Measurements from ENCODE around the gene MGAT4A. TPM values are rescaled to one million over a fixed set of nuclear protein-coding genes. Genes with fewer than 3 reads are reported as not detected.

Gene MGAT4A
- total and polyA plus RNA-seq, 2 experiments from 2014 or later: 4.4 to 5.6 TPM

DNA sequence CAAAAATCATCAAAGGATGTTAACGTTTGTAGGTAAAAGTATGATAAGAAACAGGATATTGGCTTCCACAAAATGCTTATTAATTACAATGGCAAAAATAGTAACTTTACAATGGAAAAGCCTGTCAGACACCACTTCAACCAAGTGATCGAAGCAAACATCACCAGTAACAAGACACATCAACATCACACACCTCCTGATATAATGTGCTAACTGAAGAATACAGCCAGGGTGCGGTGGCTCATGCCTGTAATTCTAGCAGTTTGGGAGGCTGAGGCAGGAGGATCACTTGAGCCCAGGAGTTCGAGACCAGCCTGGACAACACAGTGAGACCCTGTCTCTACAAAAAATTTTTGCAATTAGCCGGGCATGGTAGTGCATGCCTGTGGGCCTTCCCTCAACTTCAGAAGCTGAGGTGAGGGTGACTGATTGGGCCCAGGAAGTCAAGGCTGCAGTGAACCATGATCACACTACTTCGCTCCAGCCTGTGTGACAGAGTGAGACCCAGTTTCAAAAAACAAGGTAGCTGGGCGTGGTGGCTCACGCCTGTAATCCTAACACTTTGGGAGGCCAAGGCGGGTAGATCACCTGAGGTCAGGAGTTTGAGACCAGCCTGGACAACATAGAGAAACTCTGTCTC lies 15.0 kb downstream of the MGAT4A start:
- H3K4me3 ChIP-seq: no peak overlapping the region
- no peak overlapping the region for H3K4me3 Mint-ChIP-seq
- TF ChIP-seq POLR2AphosphoS5 (IDR thresholded peaks at IDR 0.05; ENCODE audit: low read depth) (no peak), CREB1 (CRISPR knock-in tag; IDR thresholded peaks at IDR 0.05; ENCODE audit: low read depth) (no peak), NANOG (IDR thresholded peaks at IDR 0.05; ENCODE audit: borderline replicate concordance) (no peak), ZNF114 (CRISPR knock-in tag; IDR thresholded peaks at IDR 0.05) (no peak), EZH2phosphoT487 (IDR thresholded peaks at IDR 0.05; ENCODE audit: unreplicated experiment) (no peak), ZNF331 (CRISPR knock-in tag; IDR thresholded peaks at IDR 0.05; ENCODE audit: low read depth) (no peak), REST (IDR thresholded peaks at IDR 0.05; ENCODE audit: unreplicated experiment) (no peak), EZH2 (IDR thresholded peaks at IDR 0.05; ENCODE audit: low read depth, unreplicated experiment) (no peak), CTCF (conservative IDR thresholded peaks at IDR 0.05; ENCODE audit: low read depth in 2 of 2) (no peak), STAT1 (IDR thresholded peaks at IDR 0.05; ENCODE audit: unreplicated experiment) (no peak), JUNB (IDR thresholded peaks at IDR 0.05; ENCODE audit: unreplicated experiment) (no peak)
- TF ChIP-seq, protein P1, sequence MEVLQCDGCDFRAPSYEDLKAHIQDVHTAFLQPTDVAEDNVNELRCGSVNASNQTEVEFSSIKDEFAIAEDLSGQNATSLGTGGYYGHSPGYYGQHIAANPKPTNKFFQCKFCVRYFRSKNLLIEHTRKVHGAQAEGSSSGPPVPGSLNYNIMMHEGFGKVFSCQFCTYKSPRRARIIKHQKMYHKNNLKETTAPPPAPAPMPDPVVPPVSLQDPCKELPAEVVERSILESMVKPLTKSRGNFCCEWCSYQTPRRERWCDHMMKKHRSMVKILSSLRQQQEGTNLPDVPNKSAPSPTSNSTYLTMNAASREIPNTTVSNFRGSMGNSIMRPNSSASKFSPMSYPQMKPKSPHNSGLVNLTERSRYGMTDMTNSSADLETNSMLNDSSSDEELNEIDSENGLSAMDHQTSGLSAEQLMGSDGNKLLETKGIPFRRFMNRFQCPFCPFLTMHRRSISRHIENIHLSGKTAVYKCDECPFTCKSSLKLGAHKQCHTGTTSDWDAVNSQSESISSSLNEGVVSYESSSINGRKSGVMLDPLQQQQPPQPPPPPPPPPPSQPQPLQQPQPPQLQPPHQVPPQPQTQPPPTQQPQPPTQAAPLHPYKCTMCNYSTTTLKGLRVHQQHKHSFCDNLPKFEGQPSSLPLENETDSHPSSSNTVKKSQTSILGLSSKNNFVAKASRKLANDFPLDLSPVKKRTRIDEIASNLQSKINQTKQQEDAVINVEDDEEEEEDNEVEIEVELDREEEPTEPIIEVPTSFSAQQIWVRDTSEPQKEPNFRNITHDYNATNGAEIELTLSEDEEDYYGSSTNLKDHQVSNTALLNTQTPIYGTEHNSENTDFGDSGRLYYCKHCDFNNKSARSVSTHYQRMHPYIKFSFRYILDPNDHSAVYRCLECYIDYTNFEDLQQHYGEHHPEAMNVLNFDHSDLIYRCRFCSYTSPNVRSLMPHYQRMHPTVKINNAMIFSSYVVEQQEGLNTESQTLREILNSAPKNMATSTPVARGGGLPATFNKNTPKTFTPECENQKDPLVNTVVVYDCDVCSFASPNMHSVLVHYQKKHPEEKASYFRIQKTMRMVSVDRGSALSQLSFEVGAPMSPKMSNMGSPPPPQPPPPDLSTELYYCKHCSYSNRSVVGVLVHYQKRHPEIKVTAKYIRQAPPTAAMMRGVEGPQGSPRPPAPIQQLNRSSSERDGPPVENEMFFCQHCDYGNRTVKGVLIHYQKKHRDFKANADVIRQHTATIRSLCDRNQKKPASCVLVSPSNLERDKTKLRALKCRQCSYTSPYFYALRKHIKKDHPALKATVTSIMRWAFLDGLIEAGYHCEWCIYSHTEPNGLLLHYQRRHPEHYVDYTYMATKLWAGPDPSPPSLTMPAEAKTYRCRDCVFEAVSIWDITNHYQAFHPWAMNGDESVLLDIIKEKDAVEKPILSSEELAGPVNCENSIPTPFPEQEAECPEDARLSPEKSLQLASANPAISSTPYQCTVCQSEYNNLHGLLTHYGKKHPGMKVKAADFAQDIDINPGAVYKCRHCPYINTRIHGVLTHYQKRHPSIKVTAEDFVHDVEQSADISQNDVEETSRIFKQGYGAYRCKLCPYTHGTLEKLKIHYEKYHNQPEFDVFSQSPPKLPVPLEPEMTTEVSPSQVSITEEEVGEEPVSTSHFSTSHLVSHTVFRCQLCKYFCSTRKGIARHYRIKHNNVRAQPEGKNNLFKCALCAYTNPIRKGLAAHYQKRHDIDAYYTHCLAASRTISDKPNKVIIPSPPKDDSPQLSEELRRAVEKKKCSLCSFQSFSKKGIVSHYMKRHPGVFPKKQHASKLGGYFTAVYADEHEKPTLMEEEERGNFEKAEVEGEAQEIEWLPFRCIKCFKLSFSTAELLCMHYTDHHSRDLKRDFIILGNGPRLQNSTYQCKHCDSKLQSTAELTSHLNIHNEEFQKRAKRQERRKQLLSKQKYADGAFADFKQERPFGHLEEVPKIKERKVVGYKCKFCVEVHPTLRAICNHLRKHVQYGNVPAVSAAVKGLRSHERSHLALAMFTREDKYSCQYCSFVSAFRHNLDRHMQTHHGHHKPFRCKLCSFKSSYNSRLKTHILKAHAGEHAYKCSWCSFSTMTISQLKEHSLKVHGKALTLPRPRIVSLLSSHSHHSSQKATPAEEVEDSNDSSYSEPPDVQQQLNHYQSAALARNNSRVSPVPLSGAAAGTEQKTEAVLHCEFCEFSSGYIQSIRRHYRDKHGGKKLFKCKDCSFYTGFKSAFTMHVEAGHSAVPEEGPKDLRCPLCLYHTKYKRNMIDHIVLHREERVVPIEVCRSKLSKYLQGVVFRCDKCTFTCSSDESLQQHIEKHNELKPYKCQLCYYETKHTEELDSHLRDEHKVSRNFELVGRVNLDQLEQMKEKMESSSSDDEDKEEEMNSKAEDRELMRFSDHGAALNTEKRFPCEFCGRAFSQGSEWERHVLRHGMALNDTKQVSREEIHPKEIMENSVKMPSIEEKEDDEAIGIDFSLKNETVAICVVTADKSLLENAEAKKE (CRISPR knock-in tag; IDR thresholded peaks at IDR 0.05): no peak
- TF ChIP-seq, protein P2, sequence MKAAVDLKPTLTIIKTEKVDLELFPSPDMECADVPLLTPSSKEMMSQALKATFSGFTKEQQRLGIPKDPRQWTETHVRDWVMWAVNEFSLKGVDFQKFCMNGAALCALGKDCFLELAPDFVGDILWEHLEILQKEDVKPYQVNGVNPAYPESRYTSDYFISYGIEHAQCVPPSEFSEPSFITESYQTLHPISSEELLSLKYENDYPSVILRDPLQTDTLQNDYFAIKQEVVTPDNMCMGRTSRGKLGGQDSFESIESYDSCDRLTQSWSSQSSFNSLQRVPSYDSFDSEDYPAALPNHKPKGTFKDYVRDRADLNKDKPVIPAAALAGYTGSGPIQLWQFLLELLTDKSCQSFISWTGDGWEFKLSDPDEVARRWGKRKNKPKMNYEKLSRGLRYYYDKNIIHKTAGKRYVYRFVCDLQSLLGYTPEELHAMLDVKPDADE (IDR thresholded peaks at IDR 0.05): no peak
- H3K79me2 ChIP-seq (replicated peaks; ENCODE audit: insufficient read depth): no peaks in the 10 kb centered on the region
- H3K4me1 ChIP-seq (ENCODE audit: insufficient read depth): no peaks in the 10 kb centered on the region
- peaks cover 4% of the 10 kb centered on the region for H3K4me1 Mint-ChIP-seq
- no peaks in the 10 kb centered on the region for H3K36me3 ChIP-seq (ENCODE audit: insufficient read depth)
- ATAC-seq (no peak), DNase-seq (ENCODE audit: low spot score) (no peak)
- peaks cover 3% of the 10 kb centered on the region for H3K27me3 Mint-ChIP-seq (ENCODE audit: insufficient read depth, low read depth, poor library complexity)
- no peak overlapping the region for H2AFZ ChIP-seq
- no peaks in the 10 kb centered on the region for H4K20me1 ChIP-seq (replicated peaks; ENCODE audit: insufficient read depth)
- H3K27ac Mint-ChIP-seq: no peak overlapping the region
- no peak overlapping the region for H3K27ac ChIP-seq (ENCODE audit: low read depth)
- no peaks in the 10 kb centered on the region for H3F3A ChIP-seq (replicated peaks; ENCODE audit: low read depth)
- H3K9me2 ChIP-seq (ENCODE audit: insufficient read depth): no peaks in the 10 kb centered on the region
- no peak overlapping the region for H3K4me2 ChIP-seq
- no peaks in the 10 kb centered on the region for H3K9me3 Mint-ChIP-seq
- no peaks in the 10 kb centered on the region for H3K27me3 ChIP-seq (ENCODE audit: insufficient read depth)
- H3K36me3 Mint-ChIP-seq (ENCODE audit: low read depth): no peaks in the 10 kb centered on the region

Measured in GM23338 (cell line).